Nucleus accumbens (tissue), 56 donors: Measurements from ENCODE around the gene SAMHD1.
"Not testable (repeated sequence)": the region's sequence is repeated elsewhere in the genome, so short reads cannot be mapped to it uniquely, and the experiment has no call there.

Experiments used
- DNase-seq, 56 donors: peaks; one replicate each; lab custom pipeline; 2025; lab: John Stamatoyannopoulos, UW

SAMHD1 gene

GRCh38 chr20:36919715-36920333, 31.7 kb downstream of the SAMHD1 start:
- peak in 10 of 56 donors; percentile 1 to 34 (median 8) for DNase-seq

GRCh38 chr20:36917943-36918342, 33.6 kb downstream of the SAMHD1 start:
- DNase-seq = no peak

GRCh38 chr20:36917240-36917639, 34.3 kb downstream of the SAMHD1 start:
- no peak for DNase-seq

DNA sequence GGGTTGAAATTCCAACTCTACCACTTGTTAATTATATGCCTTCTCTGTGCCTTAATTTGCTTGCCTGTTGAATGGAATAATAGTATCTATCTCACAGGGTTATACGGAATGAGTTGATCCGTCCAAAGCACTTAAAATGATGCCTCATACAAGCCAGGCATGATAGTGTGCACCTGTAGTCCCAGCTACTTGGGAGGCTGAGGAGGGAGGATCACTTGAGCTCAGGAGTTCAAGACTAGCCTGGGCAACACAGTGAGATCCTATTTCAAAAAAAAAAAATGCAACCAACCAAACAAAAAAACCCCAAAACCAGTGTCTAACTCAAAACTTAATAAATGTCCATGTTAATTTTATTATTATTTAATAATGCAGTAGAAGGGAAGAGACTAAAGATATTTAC, 35.3 kb downstream of the SAMHD1 start:
- no peak for DNase-seq

GRCh38 chr20:36908603-36909002, 42.9 kb downstream of the SAMHD1 start:
- no peak for DNase-seq

DNA sequence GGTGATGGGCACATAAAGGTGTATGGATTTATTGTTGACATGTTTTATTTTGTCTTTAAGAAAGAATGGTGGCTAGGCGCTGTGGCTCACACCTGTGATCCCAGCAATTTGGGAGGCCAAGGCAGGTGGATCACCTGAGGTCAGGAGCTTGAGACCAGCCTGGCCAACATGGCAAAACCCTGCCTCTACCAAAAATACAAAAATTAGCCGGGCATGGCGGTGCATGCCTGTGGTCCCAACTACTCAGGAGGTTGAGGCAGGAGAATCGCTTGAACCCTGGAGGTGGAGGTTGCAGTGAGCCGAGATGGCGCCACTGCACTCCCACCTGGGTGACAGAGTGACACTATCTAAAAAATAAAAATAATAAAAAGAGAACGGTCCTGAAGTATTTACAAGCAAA, 45.4 kb downstream of the SAMHD1 start:
- DNase-seq = not testable (repeated sequence)

GRCh38 chr20:36905566-36905965, 45.9 kb downstream of the SAMHD1 start:
- not testable (repeated sequence) for DNase-seq

DNA sequence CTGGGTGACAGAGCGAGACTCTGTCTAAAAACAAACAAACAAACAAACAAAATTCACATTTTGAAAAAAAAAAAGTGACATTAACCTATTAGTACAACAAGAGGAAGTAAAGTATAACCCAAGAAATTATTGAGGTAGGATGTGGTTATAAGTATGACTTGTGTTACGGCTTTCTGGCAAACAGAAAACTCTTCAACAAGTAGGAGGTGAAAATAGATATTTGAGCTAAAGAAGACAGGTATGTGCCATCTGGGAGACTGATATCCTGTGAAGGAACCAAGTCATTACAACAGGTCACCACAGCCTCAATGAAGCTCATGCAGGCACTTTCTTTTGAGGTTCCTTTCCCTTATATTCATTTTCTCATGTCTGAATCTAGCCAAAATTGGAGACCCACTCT, 46.8 kb downstream of the SAMHD1 start:
- no peak for DNase-seq

GRCh38 chr20:36895036-36895435, 56.5 kb downstream of the SAMHD1 start:
- DNase-seq = no peak

DNA sequence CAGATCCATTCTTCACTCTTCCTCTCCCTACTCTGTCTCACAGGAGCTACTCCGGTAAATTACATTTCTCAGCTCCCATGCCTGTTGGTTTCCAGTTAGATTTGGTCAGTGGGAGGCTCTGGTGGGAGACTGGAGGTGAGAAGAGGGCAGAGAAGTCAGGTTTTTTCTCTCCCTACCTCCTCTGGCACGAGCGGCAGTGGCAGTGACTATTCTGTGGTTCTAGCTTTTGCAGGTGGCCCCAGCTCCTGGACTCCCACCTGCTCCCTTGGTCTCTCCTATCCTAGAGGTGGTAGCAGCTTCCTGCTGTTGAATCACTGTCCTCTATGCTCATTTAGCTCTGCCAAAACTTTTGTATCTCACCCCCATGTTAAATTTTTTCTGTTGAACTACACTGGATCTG, 57.7 kb downstream of the SAMHD1 start:
- no peak for DNase-seq

DNA sequence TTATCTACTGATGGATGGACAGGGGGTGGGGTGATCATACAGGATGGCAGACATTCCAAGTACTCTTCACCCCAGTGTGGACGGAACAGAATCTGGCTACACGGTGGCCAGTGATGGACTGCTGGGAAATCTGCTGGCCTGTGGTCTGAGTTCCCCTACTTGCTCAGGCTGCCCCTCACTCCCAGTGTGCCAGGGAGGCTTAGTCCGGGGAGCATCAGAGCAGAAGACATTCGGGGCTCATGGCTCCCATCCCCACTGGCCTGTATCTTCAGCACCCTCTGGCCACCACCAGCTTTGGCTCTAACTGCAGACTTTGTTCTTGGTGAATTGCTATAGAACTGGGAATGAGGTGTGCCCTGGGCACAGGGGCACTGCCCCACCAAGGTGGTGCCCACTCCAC, 60.3 kb downstream of the SAMHD1 start:
- DNase-seq = no peak

DNA sequence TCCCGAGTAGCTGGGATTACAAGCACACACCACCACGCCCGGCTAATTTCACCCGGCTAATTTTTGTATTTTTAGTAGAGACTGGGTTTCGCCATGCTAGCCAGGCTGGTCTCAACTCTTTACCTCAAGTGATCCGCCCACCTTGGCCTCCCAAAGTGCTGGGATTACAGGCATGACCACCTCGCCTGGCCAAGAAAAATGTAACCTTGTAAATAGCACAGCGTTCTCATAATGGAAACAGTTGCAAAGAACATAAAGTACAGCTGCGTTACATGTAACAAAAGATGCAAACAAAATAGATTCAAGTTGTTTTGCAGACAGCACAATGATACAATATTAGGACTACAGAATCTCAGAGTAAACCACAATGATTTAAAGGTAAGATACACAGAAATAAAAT, 60.9 kb downstream of the SAMHD1 start:
- no peak for DNase-seq

DNA sequence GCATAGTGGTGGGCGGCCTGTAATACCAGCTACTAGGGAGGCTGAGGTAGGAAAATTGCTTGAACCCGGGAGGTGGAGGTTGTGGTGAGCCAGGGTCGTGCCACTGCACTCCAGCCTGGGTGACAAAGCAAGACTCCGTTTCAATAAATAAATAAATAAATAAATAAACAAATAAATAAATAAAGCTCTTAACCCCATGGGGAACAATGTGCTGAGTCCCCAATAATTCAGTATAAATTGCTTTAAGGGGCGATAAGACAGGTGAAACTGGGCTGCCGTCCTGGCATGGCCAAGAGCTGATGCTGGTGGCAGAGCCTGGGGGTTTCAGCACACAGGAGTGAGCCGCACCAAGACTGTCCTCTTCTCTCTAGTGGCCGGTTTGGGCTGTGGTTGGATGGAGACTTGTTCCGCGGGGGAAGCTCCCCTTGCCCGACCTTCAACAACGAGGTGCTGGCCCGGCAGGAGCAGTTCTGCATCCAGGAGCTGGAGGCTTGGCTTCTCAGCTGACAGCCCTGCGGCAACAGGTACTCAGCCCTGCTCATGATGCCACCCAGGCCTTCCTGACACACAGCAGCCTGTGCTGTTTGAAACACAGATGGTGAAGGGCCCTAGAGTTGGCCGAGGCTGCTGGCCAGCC, 62.5 kb downstream of the SAMHD1 start:
- DNase-seq = no peak

DNA sequence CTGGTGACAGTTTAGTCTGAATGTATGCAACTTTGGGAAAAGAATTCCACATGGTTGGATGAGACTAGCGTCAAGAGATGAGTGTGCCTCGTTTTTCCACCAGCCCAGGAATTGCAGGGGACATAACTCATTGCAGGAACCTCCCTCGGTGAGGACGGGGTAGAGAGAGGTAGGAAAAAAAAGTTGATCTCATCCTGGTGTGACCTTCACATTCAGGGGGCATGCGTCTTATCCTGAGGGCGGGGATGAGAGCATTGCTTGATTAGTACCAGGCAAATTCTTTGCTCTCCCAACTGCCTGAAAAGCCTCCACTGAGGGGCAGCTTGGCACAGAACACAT, 63.8 kb downstream of the SAMHD1 start:
- no peak for DNase-seq

- peak in 52 of 56 donors; percentile 10 to 90 (median 62) for DNase-seq
These were observed 64.4 kb downstream of the SAMHD1 start for GRCh38 chr20:36886859-36887751.

GRCh38 chr20:36885356-36885755, 66.2 kb downstream of the SAMHD1 start:
- no peak for DNase-seq

DNA sequence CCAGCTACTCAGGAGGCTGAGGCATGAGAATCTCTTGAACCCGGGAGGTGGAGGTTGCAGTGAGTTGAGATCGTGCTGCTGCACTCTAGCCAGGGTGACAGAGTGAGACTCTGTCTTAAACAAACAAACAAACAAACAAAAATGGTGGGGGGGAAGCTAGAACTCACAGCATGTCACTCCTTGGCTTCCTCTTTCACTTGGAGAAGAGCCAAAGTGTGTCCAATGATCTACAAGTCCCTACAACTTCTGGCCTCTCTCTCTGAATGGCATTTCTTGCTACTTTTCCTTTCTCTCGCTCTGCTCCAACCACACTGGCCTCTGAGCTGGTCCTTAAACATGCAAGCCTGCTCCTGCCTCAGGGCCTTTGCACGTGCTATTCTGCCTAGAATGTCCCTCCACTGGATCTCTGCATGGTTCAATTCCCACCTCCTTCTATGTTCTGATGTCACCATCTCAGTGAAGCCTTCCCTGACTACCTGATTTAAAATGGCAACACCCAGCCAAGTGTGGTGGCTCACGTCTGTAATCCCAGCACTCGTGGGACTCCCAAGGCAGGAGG, 67.5 kb downstream of the SAMHD1 start:
- no peak for DNase-seq

GRCh38 chr20:36881888-36882287, 69.6 kb downstream of the SAMHD1 start:
- no peak for DNase-seq

DNA sequence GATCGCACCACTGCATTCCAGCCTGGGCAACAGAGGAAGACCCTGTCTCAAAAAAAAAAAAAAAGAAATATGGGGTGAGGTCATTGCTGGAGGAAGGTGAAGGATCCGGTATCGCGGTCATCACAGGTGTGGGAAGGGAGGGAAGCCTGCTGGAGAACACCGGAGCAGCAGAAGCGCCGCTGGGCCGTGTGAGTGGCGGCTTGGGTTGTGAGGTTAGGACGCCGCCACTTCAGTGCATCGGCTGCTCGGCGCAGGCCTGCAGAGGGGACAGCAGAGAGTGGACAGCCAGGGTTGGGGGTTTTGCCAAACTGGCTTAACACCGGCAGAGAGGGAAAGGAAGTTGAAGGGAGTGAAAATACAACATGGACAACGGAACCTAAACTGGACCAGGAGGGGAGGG, 70.2 kb downstream of the SAMHD1 start:
- DNase-seq = no peak

GRCh38 chr20:36880741-36881250, 70.7 kb downstream of the SAMHD1 start:
- DNase-seq = no peak

DNA sequence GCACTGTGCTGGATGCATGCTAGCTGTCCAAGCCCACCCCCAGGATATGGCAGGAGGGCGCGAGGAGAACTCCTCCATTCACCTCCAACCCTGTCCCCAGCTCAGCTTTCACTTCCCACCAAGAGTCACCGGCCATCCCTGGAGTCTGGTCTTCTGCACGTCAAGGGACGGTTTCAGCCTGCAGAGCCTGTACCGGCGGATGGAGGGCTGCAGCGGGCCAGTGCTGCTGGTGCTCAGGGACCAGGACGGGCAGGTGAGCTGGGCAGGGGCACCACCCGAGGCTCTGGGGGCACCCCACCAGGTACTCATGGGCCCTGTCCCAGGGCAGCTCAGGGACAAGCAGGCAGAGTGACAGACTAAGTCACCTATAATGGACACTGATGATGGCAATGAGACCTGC, 72.6 kb downstream of the SAMHD1 start:
- no peak for DNase-seq
